Stimulated activated CD4-positive, alpha-beta T cell treated with anti-CD3 and anti-CD28 coated beads, Interleukin-1b, Interleukin-23, amount 100 ng/mL, for 1 hour (primary cell): Measurements from ENCODE around the gene ASIC4.

ENCODE experiments used
- DNase-seq, 2 donors: peaks; one replicate each; pipeline ENCODE4 v3.0.0-alpha.2; 2020; ENCODE audit warnings: low read depth in 2 of 2

Gene ASIC4

DNA sequence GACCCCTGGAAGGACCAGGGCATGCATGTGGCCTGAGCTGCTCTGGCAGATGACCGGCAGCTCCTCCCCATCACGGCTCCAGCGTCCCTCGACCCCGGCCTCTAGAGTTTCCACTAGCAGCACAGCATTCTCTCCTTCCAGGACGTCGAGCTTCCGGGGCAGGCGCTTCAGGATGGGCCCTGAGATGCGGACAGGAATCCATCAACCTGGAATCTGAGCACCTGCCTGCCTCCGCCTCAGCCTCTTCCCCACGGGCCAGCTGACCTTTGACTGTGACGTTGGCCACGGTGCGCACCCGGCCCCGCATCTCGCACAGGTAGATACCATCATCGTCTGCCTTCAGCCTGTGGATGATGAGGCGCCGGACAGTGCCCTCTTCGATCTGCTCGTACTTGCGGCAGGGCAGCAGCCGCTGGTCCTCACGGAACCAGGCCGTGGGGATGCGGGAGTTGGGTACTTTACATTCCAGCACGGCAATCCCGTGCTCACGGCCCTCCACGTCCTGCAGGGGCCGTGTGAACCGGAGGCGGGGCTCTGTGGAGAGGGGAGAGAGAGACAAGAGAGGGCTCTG lies 53.6 kb downstream of the ASIC4 start:
- DNase-seq = no peak

- DNase-seq = no peak
These were observed 54.8 kb downstream of the ASIC4 start for GRCh38 chr2:219569041-219569440.

DNA sequence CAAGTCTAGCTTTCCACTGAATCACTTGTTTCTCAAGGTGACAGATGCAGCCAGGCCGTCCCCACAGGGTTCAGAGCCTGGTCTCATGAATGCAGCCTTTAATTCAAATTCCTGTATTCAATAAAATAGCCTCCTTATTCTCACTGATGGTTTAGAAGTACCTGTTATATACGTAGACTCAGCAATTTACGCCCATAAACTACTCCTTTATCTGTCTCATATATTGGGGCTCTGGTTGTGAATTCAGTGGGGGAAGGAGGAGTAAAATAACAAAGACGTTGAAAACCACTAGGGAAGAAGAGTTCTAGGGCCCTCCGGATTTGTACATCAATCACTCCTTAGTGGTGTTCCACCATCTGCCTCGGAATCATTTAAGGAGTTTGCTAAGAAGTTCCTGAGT lies 55.4 kb downstream of the ASIC4 start:
- no peak for DNase-seq

- DNase-seq = no peak
These were observed 56.1 kb downstream of the ASIC4 start for GRCh38 chr2:219570194-219570923.

- DNase-seq = no peak
These were observed 56.6 kb downstream of the ASIC4 start for GRCh38 chr2:219570924-219571310.

DNA sequence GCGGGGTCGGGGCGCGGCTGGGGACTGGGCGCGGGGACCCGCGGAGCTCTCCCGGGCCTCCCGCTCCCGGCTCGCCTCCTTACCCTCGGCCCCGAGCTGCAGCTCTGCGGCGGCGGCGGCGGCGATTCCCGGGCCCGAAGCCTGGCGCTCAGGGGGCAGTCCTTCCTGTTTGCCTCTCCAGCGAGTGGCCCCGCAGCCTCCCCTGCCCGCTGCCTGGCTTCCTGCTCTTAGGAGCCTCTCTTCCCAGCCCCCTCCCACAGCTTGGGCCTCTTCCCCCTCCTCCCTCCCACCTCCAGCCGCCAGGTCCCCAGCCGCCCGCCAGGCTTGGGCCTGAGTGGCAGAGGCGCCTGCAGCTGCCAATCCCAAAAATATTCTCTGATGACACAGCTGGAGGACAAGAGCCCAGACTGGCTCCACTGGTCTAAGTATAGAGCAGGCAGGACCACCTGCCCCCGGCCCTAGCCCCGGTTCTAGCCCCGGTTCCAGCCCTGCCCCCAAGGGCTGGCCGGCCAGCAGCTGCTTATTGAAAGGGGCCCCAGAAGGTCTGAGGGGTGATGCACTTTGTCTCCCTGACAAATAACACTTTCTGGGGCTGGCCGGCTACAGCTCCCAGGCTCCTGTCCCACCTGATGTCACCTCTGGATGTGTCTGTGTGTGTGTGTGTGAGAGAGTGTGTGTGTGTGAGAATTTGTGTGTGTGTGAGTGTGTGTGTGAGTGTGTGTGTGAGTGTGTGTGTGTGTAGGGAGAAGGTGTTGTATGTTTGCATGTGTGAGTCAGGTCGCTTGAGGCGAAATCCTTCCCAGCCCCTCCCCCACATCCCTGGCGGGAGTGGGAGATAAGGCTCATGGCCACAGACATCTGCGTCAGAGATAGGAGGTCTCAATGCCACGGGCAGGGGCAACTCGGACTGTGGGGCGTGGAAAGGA lies 57.3 kb downstream of the ASIC4 start, which contains the start of gene OBSL1:
Gene OBSL1 (minus strand): TSS at position 229 of the 926 bp plus-strand sequence. CDS start 307 bp downstream, outside the sequence.
- DNase-seq = no peak

DNA sequence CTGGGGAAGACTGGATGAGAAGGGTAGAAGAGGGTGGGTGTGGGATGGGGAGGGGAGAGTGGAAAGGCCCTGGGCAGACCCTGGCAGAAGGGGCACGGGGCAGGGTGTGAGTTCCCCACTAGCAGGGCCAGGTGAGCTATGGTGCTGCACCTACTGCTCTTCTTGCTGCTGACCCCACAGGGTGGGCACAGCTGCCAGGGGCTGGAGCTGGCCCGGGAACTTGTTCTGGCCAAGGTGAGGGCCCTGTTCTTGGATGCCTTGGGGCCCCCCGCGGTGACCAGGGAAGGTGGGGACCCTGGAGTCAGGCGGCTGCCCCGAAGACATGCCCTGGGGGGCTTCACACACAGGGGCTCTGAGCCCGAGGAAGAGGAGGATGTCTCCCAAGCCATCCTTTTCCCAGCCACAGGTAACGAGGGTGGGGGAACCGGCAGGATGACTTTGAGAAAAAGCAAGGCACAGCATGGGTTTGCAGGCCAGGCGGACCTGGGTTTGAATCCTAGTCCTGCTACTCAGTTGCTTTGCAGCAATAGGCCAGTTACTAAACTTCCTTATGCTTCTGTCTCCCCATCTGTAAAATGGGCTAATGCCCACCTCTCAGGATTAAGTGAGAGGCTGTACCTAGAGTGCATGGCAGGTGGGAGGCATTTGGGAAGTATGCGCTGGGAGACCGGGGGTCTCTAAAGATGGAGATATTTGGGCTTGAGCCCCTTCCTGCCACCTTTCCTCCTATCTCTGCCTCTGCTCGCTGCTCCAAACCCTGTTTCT lies 58.1 kb downstream of the ASIC4 start, which contains the start of gene INHA:
Gene INHA (plus strand): TSS at position 74 of the 765 bp plus-strand sequence. CDS start 65 bp downstream, at position 139.
- DNase-seq = no peak

GRCh38 chr2:219573166-219573565 lies 58.9 kb downstream of the ASIC4 start:
- DNase-seq = no peak

- DNase-seq = no peak
These were observed 60.4 kb downstream of the ASIC4 start for GRCh38 chr2:219574484-219575311.

GRCh38 chr2:219575566-219576504 lies 61.6 kb downstream of the ASIC4 start:
- DNase-seq = no peak

GRCh38 chr2:219576505-219577388 lies 62.5 kb downstream of the ASIC4 start:
- no peak for DNase-seq

DNA sequence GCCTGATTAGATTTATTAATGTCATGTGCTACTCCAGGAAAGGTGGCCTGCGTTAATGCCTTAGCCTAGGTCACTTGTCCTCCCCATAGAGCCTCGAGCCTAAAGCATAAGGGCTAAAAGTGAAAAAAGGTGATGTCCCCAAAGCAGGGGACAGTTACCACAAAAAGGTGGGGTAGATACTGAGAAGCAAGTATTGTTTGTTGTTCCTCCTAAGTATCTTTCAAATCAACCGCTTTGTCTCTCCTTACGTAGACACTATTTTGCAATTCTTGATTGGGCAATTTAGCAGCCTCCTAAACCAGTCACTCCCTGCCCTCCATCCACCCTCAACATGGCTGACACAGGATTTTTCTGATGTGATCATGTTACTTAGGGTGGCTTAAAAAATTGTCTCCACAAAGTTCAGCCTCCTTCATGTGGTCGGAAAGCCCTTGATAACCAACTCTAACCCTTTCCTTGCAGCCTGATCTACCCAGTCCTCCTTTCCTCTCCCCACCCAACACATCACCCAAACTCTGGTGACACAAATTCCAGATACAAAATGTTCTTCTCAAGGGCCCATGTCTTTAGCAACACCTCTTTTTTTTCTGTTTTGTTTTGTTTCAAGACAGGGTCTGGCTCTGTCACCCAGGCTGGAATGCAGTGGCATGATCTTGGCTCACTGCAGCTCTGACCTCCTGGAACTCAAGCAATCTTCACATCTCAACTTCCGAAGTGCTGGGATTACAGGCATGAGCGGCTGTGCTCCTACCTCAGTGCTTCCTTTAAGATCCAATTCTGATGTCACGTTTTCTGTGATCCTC lies 64.7 kb downstream of the ASIC4 start:
- no peak for DNase-seq

GRCh38 chr2:219581346-219581745 lies 67.1 kb downstream of the ASIC4 start:
- DNase-seq = no peak
